Lower leg skin (tissue), 3 donors: ENCODE data around the gene THBS4.

Experiments used
- CTCF ChIP-seq, 3 donors: fragments of 450-650 bp; IDR thresholded peaks; one replicate each; pipeline ENCODE4 v1.5.1; 2016; ENCODE audit warnings: antibody characterized with exemption in 3 of 3, mild to moderate bottlenecking in 3 of 3, moderate library complexity in 2 of 3
- POLR2A ChIP-seq, 2 donors: fragments of 450-650 bp; IDR thresholded peaks; one replicate each; pipeline ENCODE4 v1.6.1; 2016 to 2017; ENCODE audit warnings: antibody characterized with exemption in 2 of 2, mild to moderate bottlenecking in 1 of 2, moderate library complexity in 1 of 2

GRCh38 chr5:80055491-80056170 is 20.5 kb downstream of the THBS4 start:
- TF ChIP-seq CTCF (IDR thresholded peaks at IDR 0.05) (no peak), POLR2A (IDR thresholded peaks at IDR 0.05) (no peak)
